PC-3 (cell line): ENCODE results near the gene CKAP5. TPM values are rescaled to one million over a fixed set of nuclear protein-coding genes. Genes with fewer than 3 reads are reported as not detected.
A peak's percentile ranks its signal among the peaks of the same experiment; 100 is the strongest.

Source experiments
- ATAC-seq: fragments of 200-7000 bp; cut with Tn5 transposase; 2 replicates; pipeline ENCODE4 v1.9.1; 2020; ENCODE audit warnings: mild to moderate bottlenecking, moderate library complexity
- BruUV-seq: library from RNA; stranded (reverse); fragments of 400-500 nt; replicated peaks from 2 replicates; lab custom pipeline; 2021; lab: Mats Ljungman, UMichigan
- CTCF ChIA-PET: fragments of 300-600 bp; sonication (Branson Sonifier 250); formaldehyde crosslinking; loops from one replicate; lab custom pipeline; 2022; ENCODE audit warnings: antibody characterized with exemption; lab: Charles Lee
- POLR2A ChIA-PET: fragments of 300-600 bp; sonication (Branson Sonifier 250); formaldehyde crosslinking; loops from one replicate; lab custom pipeline; 2022; ENCODE audit warnings: antibody characterized with exemption; ENCODE audit not compliant: unreplicated experiment; lab: Charles Lee
- DNase-seq: peaks from one replicate; pipeline ENCODE4 v3.0.0-alpha.2; 2015
- H2AFZ ChIP-seq: fragments of 300-600 bp; sonication (generic); 2 replicates; pipeline ENCODE4 v1.6.0; 2016; ENCODE audit warnings: antibody characterized with exemption, low read length
- H3F3A ChIP-seq: fragments of 300-600 bp; sonication (generic); one replicate; pipeline ENCODE4 v1.6.0; 2017; ENCODE audit warnings: antibody characterized with exemption, low read length, control low read depth, mild to moderate bottlenecking; ENCODE audit not compliant: unreplicated experiment
- H3K27ac ChIP-seq: fragments of 300-600 bp; sonication (generic); 2 replicates; pipeline ENCODE4 v1.5.1; 2016; ENCODE audit warnings: mild to moderate bottlenecking, low read length
- H3K27me3 ChIP-seq: fragments of 300-600 bp; sonication (generic); 2 replicates; pipeline ENCODE4 v1.6.1; 2016; ENCODE audit warnings: low read length, mixed read lengths
- H3K36me3 ChIP-seq: fragments of 300-600 bp; sonication (generic); 2 replicates; pipeline ENCODE4 v1.6.1; 2016; ENCODE audit warnings: low read depth, mixed run types, low read length, mixed read lengths
- H3K4me1 ChIP-seq: fragments of 300-600 bp; sonication (generic); 2 replicates; pipeline ENCODE4 v1.5.1; 2016; ENCODE audit warnings: low read length; ENCODE audit not compliant: insufficient read depth
- H3K4me2 ChIP-seq: fragments of 300-600 bp; sonication (generic); 2 replicates; pipeline ENCODE4 v1.6.0; 2016; ENCODE audit warnings: low read length
- H3K4me3 ChIP-seq: fragments of 300-600 bp; sonication (generic); 2 replicates; pipeline ENCODE4 v1.5.1; 2016; ENCODE audit warnings: mild to moderate bottlenecking, low read length, mixed read lengths
- H3K79me2 ChIP-seq: fragments of 300-600 bp; sonication (generic); 2 replicates; pipeline ENCODE4 v1.6.1; 2017; ENCODE audit warnings: low read length, mixed read lengths
- H3K9ac ChIP-seq: fragments of 300-600 bp; sonication (generic); 2 replicates; pipeline ENCODE4 v1.6.0; 2016; ENCODE audit warnings: mild to moderate bottlenecking, low read length
- H3K9me2 ChIP-seq: fragments of 300-600 bp; sonication (generic); replicated peaks from 2 replicates; pipeline ENCODE4 v1.6.1; 2016; ENCODE audit warnings: mixed run types, low read length, mixed read lengths
- H3K9me3 ChIP-seq: fragments of 300-600 bp; sonication (generic); 2 replicates; pipeline ENCODE4 v1.6.1; 2016; ENCODE audit warnings: low read length, mixed read lengths
- H4K20me1 ChIP-seq: fragments of 300-600 bp; sonication (generic); 2 replicates; pipeline ENCODE4 v1.6.1; 2016; ENCODE audit warnings: low read length, mixed read lengths
- EZH2 ChIP-seq: fragments of 300-600 bp; sonication (generic); IDR thresholded peaks from one replicate; pipeline ENCODE4 v1.6.1; 2017; ENCODE audit warnings: antibody characterized with exemption, mild to moderate bottlenecking, low read length; ENCODE audit not compliant: unreplicated experiment
- EZH2phosphoT487 ChIP-seq: fragments of 300-600 bp; sonication (generic); IDR thresholded peaks from 2 replicates; pipeline ENCODE4 v1.6.1; 2018; ENCODE audit warnings: mild to moderate bottlenecking, antibody characterized with exemption, low read length, borderline replicate concordance
- intact Hi-C: fragments of 100-400 bp; cut with micrococcal nuclease; formaldehyde crosslinking; loops from 2 replicates; pipeline ENCODE4 v1.9.0; 2023
- total RNA-seq: library from RNA; depleted of rRNA; stranded (reverse); fragments of >200 nt; gene quantifications from 2 replicates; pipeline ENCODE4 v1.2.3, GENCODE V29; 2014
- TF ChIP-seq, protein P1 (sequence below): fragments of 300-600 bp; sonication (generic); conservative IDR thresholded peaks from 2 replicates; pipeline ENCODE4 v1.5.1; 2017; ENCODE audit warnings: antibody characterized with exemption, low read depth, mild to moderate bottlenecking, low read length

CKAP5 gene
- total RNA-seq, 1 experiment from 2014 or later, result 86.4 TPM

DNA sequence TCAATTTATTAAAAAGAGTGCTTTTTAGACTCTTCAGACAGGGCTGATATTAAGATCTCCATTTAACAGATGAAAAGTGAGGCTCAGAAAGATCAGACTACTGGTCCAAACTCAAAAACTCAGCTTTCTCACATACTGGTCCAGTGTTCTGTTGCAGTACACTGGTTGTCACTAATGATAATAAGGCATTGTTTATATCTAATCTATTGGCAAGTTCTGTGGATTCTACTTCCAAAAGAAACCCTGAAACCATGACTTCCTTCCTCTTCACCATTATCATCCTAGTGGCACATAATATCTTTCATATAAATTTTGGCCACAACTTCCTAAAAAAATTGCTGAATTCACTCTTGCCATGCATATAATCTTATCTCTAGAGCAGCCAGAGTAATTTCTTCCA is 90.1 kb downstream of the CKAP5 start:
- Histone ChIP-seq H3F3A (no peaks in the 10 kb centered on the region), H3K4me1 (no peaks in the 10 kb centered on the region), H3K79me2 (no peaks in the 10 kb centered on the region), H3K9me3 (no peaks in the 10 kb centered on the region), H3K27me3 (no peaks in the 10 kb centered on the region), H3K36me3 (peaks cover 64% of the 10 kb centered on the region), H3K4me3 (no peak overlapping the region), H3K4me2 (no peak overlapping the region), H3K9me2 (no peaks in the 10 kb centered on the region), H3K27ac (peak overlapping the region; percentile 51), H2AFZ (no peak overlapping the region), H3K9ac (no peak overlapping the region), H4K20me1 (no peaks in the 10 kb centered on the region)
- ChIA-PET POLR2A (no interaction called here), CTCF (no interaction called here)
- no peak for TF ChIP-seq EZH2phosphoT487
- TF ChIP-seq, protein P1, sequence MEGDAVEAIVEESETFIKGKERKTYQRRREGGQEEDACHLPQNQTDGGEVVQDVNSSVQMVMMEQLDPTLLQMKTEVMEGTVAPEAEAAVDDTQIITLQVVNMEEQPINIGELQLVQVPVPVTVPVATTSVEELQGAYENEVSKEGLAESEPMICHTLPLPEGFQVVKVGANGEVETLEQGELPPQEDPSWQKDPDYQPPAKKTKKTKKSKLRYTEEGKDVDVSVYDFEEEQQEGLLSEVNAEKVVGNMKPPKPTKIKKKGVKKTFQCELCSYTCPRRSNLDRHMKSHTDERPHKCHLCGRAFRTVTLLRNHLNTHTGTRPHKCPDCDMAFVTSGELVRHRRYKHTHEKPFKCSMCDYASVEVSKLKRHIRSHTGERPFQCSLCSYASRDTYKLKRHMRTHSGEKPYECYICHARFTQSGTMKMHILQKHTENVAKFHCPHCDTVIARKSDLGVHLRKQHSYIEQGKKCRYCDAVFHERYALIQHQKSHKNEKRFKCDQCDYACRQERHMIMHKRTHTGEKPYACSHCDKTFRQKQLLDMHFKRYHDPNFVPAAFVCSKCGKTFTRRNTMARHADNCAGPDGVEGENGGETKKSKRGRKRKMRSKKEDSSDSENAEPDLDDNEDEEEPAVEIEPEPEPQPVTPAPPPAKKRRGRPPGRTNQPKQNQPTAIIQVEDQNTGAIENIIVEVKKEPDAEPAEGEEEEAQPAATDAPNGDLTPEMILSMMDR, result no peak
- no peak for TF ChIP-seq EZH2
- DNase-seq, result no peak
- intact Hi-C loops, result loop anchor here (10.0 kb wide), 1 partner anchor 81 kb away; no protein-coding TSS in a partner anchor
- BruUV-seq, result no TSS peak
- ATAC-seq, result no peak

DNA sequence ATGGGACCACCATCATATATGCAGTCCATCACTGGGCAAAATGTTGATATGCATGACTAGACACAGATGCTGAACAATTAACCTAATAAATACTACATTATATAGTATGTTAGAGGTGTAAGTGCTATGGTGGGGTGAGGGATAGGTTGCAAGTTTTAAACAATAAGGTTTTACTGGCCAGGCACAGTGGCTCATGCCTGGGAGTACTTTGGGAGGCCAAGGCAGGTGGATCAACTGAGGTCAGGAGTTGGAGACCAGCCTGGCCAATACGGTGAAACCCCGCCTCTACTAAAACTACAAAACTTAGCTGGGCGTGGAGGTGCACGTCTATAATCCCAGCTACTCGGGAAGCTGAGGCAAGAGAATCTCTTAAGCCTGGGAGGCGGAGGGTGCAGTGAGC is 98.9 kb downstream of the CKAP5 start:
- Histone ChIP-seq H3K79me2 (no peaks in the 10 kb centered on the region), H3K27me3 (no peaks in the 10 kb centered on the region), H3K9ac (no peak overlapping the region), H3K4me1 (no peaks in the 10 kb centered on the region), H3F3A (no peaks in the 10 kb centered on the region), H3K9me3 (no peaks in the 10 kb centered on the region), H3K4me2 (no peak overlapping the region), H3K36me3 (peaks cover 65% of the 10 kb centered on the region), H2AFZ (no peak overlapping the region), H3K9me2 (no peaks in the 10 kb centered on the region), H4K20me1 (no peaks in the 10 kb centered on the region), H3K27ac (no peak overlapping the region), H3K4me3 (no peak overlapping the region)
- POLR2A ChIA-PET, result no interaction called here
- BruUV-seq, result no TSS peak
- CTCF ChIA-PET, result no interaction called here
- TF ChIP-seq EZH2 (no peak), EZH2phosphoT487 (no peak)
- TF ChIP-seq, protein P1, result no peak
- no peak for ATAC-seq
- DNase-seq, result no peak
- intact Hi-C loops, result no loop called here

DNA sequence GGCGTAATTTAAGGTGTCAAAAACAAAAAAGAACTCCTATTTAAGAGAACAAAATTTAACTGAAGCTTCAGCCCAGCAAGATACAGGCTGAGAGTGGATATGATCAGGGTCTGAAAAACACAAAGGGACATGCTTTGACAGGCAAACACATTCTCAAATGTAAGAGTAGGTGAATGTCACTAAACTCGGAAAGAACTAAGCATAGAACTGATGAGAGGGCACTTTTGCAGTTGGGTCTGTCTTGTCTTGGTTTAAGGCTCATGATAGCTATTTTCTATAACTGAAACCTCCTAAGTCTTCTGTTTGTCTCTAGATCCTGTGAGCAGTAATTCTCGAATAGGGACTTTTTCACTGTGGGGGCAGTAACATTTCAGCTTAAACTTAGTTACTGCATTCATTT is 100.1 kb downstream of the CKAP5 start:
- no TSS peak for BruUV-seq
- no peak for DNase-seq
- Histone ChIP-seq H3K9me2 (no peaks in the 10 kb centered on the region), H3K36me3 (peaks cover 62% of the 10 kb centered on the region), H3K27ac (no peak overlapping the region), H3K4me3 (no peak overlapping the region), H4K20me1 (no peaks in the 10 kb centered on the region), H3K4me1 (no peaks in the 10 kb centered on the region), H3K27me3 (no peaks in the 10 kb centered on the region), H3K9me3 (no peaks in the 10 kb centered on the region), H3K4me2 (no peak overlapping the region), H2AFZ (no peak overlapping the region), H3K9ac (no peak overlapping the region), H3F3A (no peaks in the 10 kb centered on the region), H3K79me2 (no peaks in the 10 kb centered on the region)
- intact Hi-C loops, result no loop called here
- no peak for TF ChIP-seq EZH2
- no peak for TF ChIP-seq EZH2phosphoT487
- TF ChIP-seq, protein P1, result no peak
- CTCF ChIA-PET, result no interaction called here
- POLR2A ChIA-PET, result no interaction called here
- ATAC-seq, result no peak
